DND-41 (cell line): ENCODE measurements around the gene CREB3L1.

ENCODE experiments used
- ATAC-seq: fragments of 200-7000 bp; cut with Tn5 transposase; 3 replicates; pipeline ENCODE4 v1.9.1; 2021; ENCODE audit warnings: low read depth; ENCODE audit not compliant: insufficient read depth
- DNase-seq: peaks from one replicate; pipeline ENCODE4 v3.0.0-alpha.2; 2020
- H2AFZ ChIP-seq: 2 replicates; pipeline ENCODE4 v1.6.0; 2012; ENCODE audit warnings: low read depth, low read length
- H3K27ac ChIP-seq: 2 replicates; pipeline ENCODE4 v1.5.1; 2012; ENCODE audit warnings: low read length, inconsistent platforms
- H3K27me3 ChIP-seq: fragments of 200-600 bp; sonication (generic); 2 replicates; pipeline ENCODE4 v1.6.0; 2012; ENCODE audit warnings: low read length, mild to moderate bottlenecking, inconsistent platforms; ENCODE audit not compliant: insufficient read depth, poor library complexity
- H3K36me3 ChIP-seq: 2 replicates; pipeline ENCODE4 v1.5.1; 2012; ENCODE audit warnings: low read length, inconsistent platforms; ENCODE audit not compliant: insufficient read depth
- H3K4me1 ChIP-seq: 2 replicates; pipeline ENCODE4 v1.5.1; 2012; ENCODE audit warnings: mild to moderate bottlenecking, low read length; ENCODE audit not compliant: insufficient read depth
- H3K4me2 ChIP-seq: 2 replicates; pipeline ENCODE4 v1.6.0; 2012; ENCODE audit warnings: mild to moderate bottlenecking, moderate library complexity, low read length, inconsistent platforms; ENCODE audit not compliant: insufficient read depth
- H3K4me3 ChIP-seq, 2 experiments: fragments of 200-600 bp in 1 of 2; shearing (Covaris generic) in 1 of 2; 2 replicates each; pipeline ENCODE4 v1.5.1; 2012 to 2016; ENCODE audit warnings: inconsistent platforms in 2 of 2, low read length in 2 of 2, mild to moderate bottlenecking in 2 of 2, low read depth in 1 of 2, moderate library complexity in 1 of 2
- H3K79me2 ChIP-seq: 2 replicates; pipeline ENCODE4 v1.6.0; 2012; ENCODE audit warnings: low read length, inconsistent platforms; ENCODE audit not compliant: insufficient read depth
- H3K9ac ChIP-seq: 2 replicates; pipeline ENCODE4 v1.6.0; 2012; ENCODE audit warnings: low read depth, mild to moderate bottlenecking, inconsistent platforms, low read length, moderate library complexity
- H3K9me3 ChIP-seq: 2 replicates; pipeline ENCODE4 v1.5.1; 2012; ENCODE audit warnings: low read length, moderate library complexity, mild to moderate bottlenecking, inconsistent platforms; ENCODE audit not compliant: insufficient read depth, severe bottlenecking
- H4K20me1 ChIP-seq: 2 replicates; pipeline ENCODE4 v1.6.0; 2012; ENCODE audit warnings: low read length; ENCODE audit not compliant: insufficient read depth
- CTCF ChIP-seq: IDR thresholded peaks from 2 replicates; pipeline ENCODE4 v1.5.1; 2012; ENCODE audit warnings: borderline replicate concordance, low read length, moderate library complexity, mild to moderate bottlenecking; ENCODE audit not compliant: poor library complexity, severe bottlenecking; ENCODE audit errors: extremely low read depth
- EZH2 ChIP-seq: IDR thresholded peaks from 3 replicates; pipeline ENCODE4 v1.6.1; 2012; ENCODE audit warnings: borderline replicate concordance, low read depth, mild to moderate bottlenecking, moderate library complexity, low read length, inconsistent platforms; ENCODE audit not compliant: severe bottlenecking

Gene CREB3L1

GRCh38 chr11:46279126-46280099, 2.0 kb downstream of the CREB3L1 start:
- Histone ChIP-seq H3K9me3 (no peaks in the 10 kb centered on the region), H3K4me3 (no peak overlapping the region), H4K20me1 (no peaks in the 10 kb centered on the region), H2AFZ (no peak overlapping the region), H3K36me3 (no peaks in the 10 kb centered on the region), H3K9ac (no peak overlapping the region), H3K4me2 (no peak overlapping the region), H3K4me1 (peaks cover 18% of the 10 kb centered on the region), H3K79me2 (no peaks in the 10 kb centered on the region), H3K27ac (no peak overlapping the region), H3K27me3 (no peaks in the 10 kb centered on the region)
- no peak for DNase-seq
- ATAC-seq = no peak
- TF ChIP-seq EZH2 (no peak), CTCF (no peak)

- no peak overlapping the region for H3K4me2 ChIP-seq
- no peak overlapping the region for H3K9ac ChIP-seq
- H3K79me2 ChIP-seq = no peaks in the 10 kb centered on the region
- DNase-seq (no peak), ATAC-seq (no peak)
- H4K20me1 ChIP-seq = no peaks in the 10 kb centered on the region
- no peaks in the 10 kb centered on the region for H3K27me3 ChIP-seq
- no peaks in the 10 kb centered on the region for H3K36me3 ChIP-seq
- TF ChIP-seq CTCF (no peak), EZH2 (no peak)
- peak overlapping the region; percentile 30; the same call in 1 of the 2 replicates for H3K27ac ChIP-seq
- H2AFZ ChIP-seq = no peak overlapping the region
- H3K4me3 ChIP-seq = no peak overlapping the region
- H3K9me3 ChIP-seq = no peaks in the 10 kb centered on the region
- peaks cover 18% of the 10 kb centered on the region for H3K4me1 ChIP-seq
Observed at GRCh38 chr11:46280706-46281105, 3.2 kb downstream of the CREB3L1 start.

- TF ChIP-seq EZH2 = no peak
- TF ChIP-seq CTCF = no peak
Observed at GRCh38 chr11:46281371-46281831, 3.9 kb downstream of the CREB3L1 start.

More at GRCh38 chr11:46281371-46281831, 3.9 kb downstream of the CREB3L1 start:
- Histone ChIP-seq H3K9me3 (no peaks in the 10 kb centered on the region), H3K27ac (peak overlapping the region; percentile 30; the same call in 1 of the 2 replicates), H3K79me2 (no peaks in the 10 kb centered on the region), H3K4me1 (peaks cover 18% of the 10 kb centered on the region), H3K4me2 (peak overlapping the region; percentile 38), H3K9ac (no peak overlapping the region), H3K27me3 (no peaks in the 10 kb centered on the region), H2AFZ (peak overlapping the region; percentile 0; the same call in 1 of the 2 replicates), H4K20me1 (no peaks in the 10 kb centered on the region), H3K4me3 (no peak overlapping the region), H3K36me3 (no peaks in the 10 kb centered on the region)
- peak; percentile 94 for ATAC-seq
- DNase-seq = peak; percentile 76
